PC-3 (cell line): ENCODE measurements around the gene ASPM.

Experiments used
- EZH2 ChIP-seq: fragments of 300-600 bp; sonication (generic); IDR thresholded peaks from one replicate; pipeline ENCODE4 v1.6.1; 2017; ENCODE audit warnings: antibody characterized with exemption, mild to moderate bottlenecking, low read length; ENCODE audit not compliant: unreplicated experiment
- EZH2phosphoT487 ChIP-seq: fragments of 300-600 bp; sonication (generic); IDR thresholded peaks from 2 replicates; pipeline ENCODE4 v1.6.1; 2018; ENCODE audit warnings: mild to moderate bottlenecking, antibody characterized with exemption, low read length, borderline replicate concordance
- TF ChIP-seq, protein P1 (sequence below): fragments of 300-600 bp; sonication (generic); conservative IDR thresholded peaks from 2 replicates; pipeline ENCODE4 v1.5.1; 2017; ENCODE audit warnings: antibody characterized with exemption, low read depth, mild to moderate bottlenecking, low read length

DNA sequence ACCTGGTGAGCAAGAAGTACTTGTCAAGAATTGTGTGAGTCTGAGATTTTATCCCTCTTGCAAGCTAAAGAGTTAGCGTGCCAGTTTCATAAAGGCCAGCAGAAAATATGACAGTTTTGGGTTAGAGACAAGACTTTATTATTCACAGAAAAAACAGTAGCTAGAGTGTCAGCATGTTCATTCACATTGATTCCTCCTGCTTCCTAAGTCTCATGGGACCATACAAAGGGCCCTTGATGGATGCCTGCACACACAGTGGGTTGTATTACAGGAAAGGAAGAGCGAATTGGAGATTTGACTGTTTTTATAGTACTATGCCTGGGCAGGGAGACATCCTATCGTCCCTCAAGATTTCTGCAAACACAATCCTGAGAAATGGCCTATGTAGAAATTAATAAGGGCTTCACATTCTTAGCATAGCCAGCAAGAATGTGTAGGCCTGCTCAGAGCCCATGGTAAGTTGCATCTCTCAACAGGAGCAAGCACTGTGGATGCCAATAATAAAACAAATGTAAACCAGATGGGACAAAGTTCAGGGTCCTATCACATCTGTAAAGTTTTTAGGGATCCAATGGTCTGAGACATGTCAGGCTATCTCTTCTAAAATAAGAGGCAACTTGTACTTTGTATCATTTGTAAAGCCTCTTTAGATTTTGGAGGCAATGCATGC, 4.0 kb upstream of the ASPM start:
- no peak for TF ChIP-seq EZH2
- TF ChIP-seq, protein P1, sequence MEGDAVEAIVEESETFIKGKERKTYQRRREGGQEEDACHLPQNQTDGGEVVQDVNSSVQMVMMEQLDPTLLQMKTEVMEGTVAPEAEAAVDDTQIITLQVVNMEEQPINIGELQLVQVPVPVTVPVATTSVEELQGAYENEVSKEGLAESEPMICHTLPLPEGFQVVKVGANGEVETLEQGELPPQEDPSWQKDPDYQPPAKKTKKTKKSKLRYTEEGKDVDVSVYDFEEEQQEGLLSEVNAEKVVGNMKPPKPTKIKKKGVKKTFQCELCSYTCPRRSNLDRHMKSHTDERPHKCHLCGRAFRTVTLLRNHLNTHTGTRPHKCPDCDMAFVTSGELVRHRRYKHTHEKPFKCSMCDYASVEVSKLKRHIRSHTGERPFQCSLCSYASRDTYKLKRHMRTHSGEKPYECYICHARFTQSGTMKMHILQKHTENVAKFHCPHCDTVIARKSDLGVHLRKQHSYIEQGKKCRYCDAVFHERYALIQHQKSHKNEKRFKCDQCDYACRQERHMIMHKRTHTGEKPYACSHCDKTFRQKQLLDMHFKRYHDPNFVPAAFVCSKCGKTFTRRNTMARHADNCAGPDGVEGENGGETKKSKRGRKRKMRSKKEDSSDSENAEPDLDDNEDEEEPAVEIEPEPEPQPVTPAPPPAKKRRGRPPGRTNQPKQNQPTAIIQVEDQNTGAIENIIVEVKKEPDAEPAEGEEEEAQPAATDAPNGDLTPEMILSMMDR: no peak
- no peak for TF ChIP-seq EZH2phosphoT487
